K562 (cell line): ENCODE data around the gene VARS1. TPM values are rescaled to one million over a fixed set of nuclear protein-coding genes. Genes with fewer than 3 reads are reported as not detected.

Experiments
- ATAC-seq: fragments of 200-7000 bp; cut with Tn5 transposase; 3 replicates; pipeline ENCODE4 v1.9.1; 2020; ENCODE audit warnings: moderate library complexity
- BruUV-seq: library from RNA; stranded (reverse); fragments of 400-500 nt; replicated peaks from 2 replicates; lab custom pipeline; 2021; lab: Mats Ljungman, UMichigan
- CTCF ChIA-PET: fragments of 300-600 bp; formaldehyde crosslinking; extraction: SDS; loops from one replicate; lab custom pipeline; 2021; ENCODE audit warnings: low intra/inter-chr PET ratio; lab: Yijun Ruan, JAX
- POLR2A ChIA-PET: fragments of 300-600, 350-650 bp; sonication (Branson Sonifier 250); formaldehyde crosslinking; extraction: SDS; loops from one replicate; lab custom pipeline; 2021; ENCODE audit warnings: antibody characterized with exemption, inconsistent platforms; lab: Yijun Ruan, JAX
- DNase-seq, 4 experiments: peaks; one replicate each; pipeline versions ENCODE4 v3.0.0 to v3.0.0-alpha.2; 2011 to 2018; ENCODE audit warnings: low spot score in 3 of 4, mixed read lengths in 3 of 4; ENCODE audit errors: extremely low read depth in 1 of 4
- FAIRE-seq: peaks from 2 replicates; lab custom pipeline; 2011; peaks lifted over from hg19 to GRCh38; lab: Jason Lieb, UNC
- H2AFZ ChIP-seq: 2 replicates; pipeline ENCODE4 v1.6.0; 2011; ENCODE audit warnings: low read depth, low read length, control low read depth, inconsistent platforms
- H3K27ac ChIP-seq: fragments of 200-600 bp; 3 replicates; pipeline ENCODE4 v1.8.0; 2011; ENCODE audit warnings: low read depth, mild to moderate bottlenecking, control low read depth, inconsistent platforms, low read length, moderate library complexity, mixed read lengths; ENCODE audit errors: extremely low read depth
- H3K27me3 ChIP-seq, 2 experiments: fragments of 300-600 bp in 1 of 2; 2 replicates in 1 of 2; 3 replicates in 1 of 2; pipeline versions ENCODE4 v1.6.0 to v1.8.0; 2011; ENCODE audit warnings: inconsistent platforms in 2 of 2, low read length in 2 of 2, mild to moderate bottlenecking in 1 of 2, mixed read lengths in 1 of 2, moderate library complexity in 1 of 2; ENCODE audit not compliant: control insufficient read depth in 2 of 2, insufficient read depth in 2 of 2
- H3K36me3 ChIP-seq: fragments of 300-600 bp; 3 replicates; pipeline ENCODE4 v1.8.0; 2011; ENCODE audit warnings: mild to moderate bottlenecking, low read length, inconsistent platforms; ENCODE audit not compliant: control insufficient read depth, insufficient read depth
- H3K4me1 ChIP-seq, 2 experiments: fragments of 200-600 bp in 1 of 2; replicated peaks in 1 of 2; 2 replicates in 1 of 2; 3 replicates in 1 of 2; pipeline versions ENCODE4 v1.5.1 to v1.8.0; 2011; ENCODE audit warnings: inconsistent platforms in 2 of 2, low read length in 2 of 2, mild to moderate bottlenecking in 1 of 2, mixed read lengths in 1 of 2, moderate library complexity in 1 of 2; ENCODE audit not compliant: control insufficient read depth in 2 of 2, insufficient read depth in 2 of 2
- H3K4me2 ChIP-seq: 2 replicates; pipeline ENCODE4 v1.6.1; 2011; ENCODE audit warnings: low read length, control low read depth, inconsistent platforms, mixed read lengths; ENCODE audit not compliant: insufficient read depth
- H3K4me3 ChIP-seq: fragments of 200-600 bp; sonication (generic), shearing (Covaris generic); 2 replicates; pipeline ENCODE4 v1.5.1; 2016; ENCODE audit warnings: control low read depth, inconsistent platforms
- H3K79me2 ChIP-seq: fragments of 200-600 bp; 3 replicates; pipeline ENCODE4 v1.8.0; 2011; ENCODE audit warnings: low read length, inconsistent platforms; ENCODE audit not compliant: control insufficient read depth, insufficient read depth
- H3K9ac ChIP-seq, 2 experiments: 2 replicates each; pipeline versions ENCODE4 v1.6.0 to v1.6.1; 2011; ENCODE audit warnings: low read depth in 2 of 2, low read length in 2 of 2, control low read depth in 1 of 2, inconsistent platforms in 1 of 2, mild to moderate bottlenecking in 1 of 2, mixed read lengths in 1 of 2; ENCODE audit not compliant: insufficient read depth in 1 of 2
- H3K9me1 ChIP-seq: one replicate; pipeline ENCODE4 v1.6.0; 2011; ENCODE audit warnings: inconsistent platforms, mild to moderate bottlenecking, low read length, moderate library complexity; ENCODE audit not compliant: control insufficient read depth, insufficient read depth
- H3K9me3 ChIP-seq: replicated peaks from 2 replicates; pipeline ENCODE4 v1.5.1; 2011; ENCODE audit warnings: low read depth, low read length, inconsistent platforms; ENCODE audit not compliant: control insufficient read depth, insufficient read depth
- H4K20me1 ChIP-seq: replicated peaks from 2 replicates; pipeline ENCODE4 v1.6.1; 2011; ENCODE audit warnings: low read length, inconsistent platforms, mixed read lengths; ENCODE audit not compliant: control insufficient read depth, insufficient read depth
- ARID4B ChIP-seq: sonication (generic); formaldehyde crosslinking; IDR thresholded peaks from 2 replicates; pipeline ENCODE4 v1.8.0; 2022; ENCODE audit warnings: mild to moderate bottlenecking, missing genetic modification reagents
- HDAC1 ChIP-seq, 2 experiments: fragments of 450-650 bp; IDR thresholded peaks; 2 replicates each; pipeline ENCODE4 v1.6.1; 2016 to 2017; ENCODE audit warnings: inconsistent platforms in 1 of 2, mild to moderate bottlenecking in 1 of 2, moderate library complexity in 1 of 2
- HLTF ChIP-seq: fragments of 450-650 bp; IDR thresholded peaks from 2 replicates; pipeline ENCODE4 v1.6.1; 2016
- KAT7 ChIP-seq: sonication (generic); formaldehyde crosslinking; IDR thresholded peaks from 2 replicates; pipeline ENCODE4 v1.8.0; 2022; ENCODE audit warnings: missing genetic modification reagents, mild to moderate bottlenecking, borderline replicate concordance
- MEF2A ChIP-seq: IDR thresholded peaks from 2 replicates; pipeline ENCODE4 v1.6.1; 2011; ENCODE audit warnings: low read depth, mild to moderate bottlenecking, low read length, moderate library complexity; ENCODE audit not compliant: control insufficient read depth
- NKRF ChIP-seq: fragments of 450-650 bp; IDR thresholded peaks from 2 replicates; pipeline ENCODE4 v1.6.1; 2016; ENCODE audit warnings: borderline replicate concordance
- POLR2H ChIP-seq: IDR thresholded peaks from 2 replicates; pipeline ENCODE4 v1.6.1; 2016; ENCODE audit warnings: missing genetic modification characterization, low read depth, mild to moderate bottlenecking, control low read depth, missing compliant biosample characterization, moderate library complexity
- POLR3G ChIP-seq: IDR thresholded peaks from 2 replicates; pipeline ENCODE4 v1.6.1; 2011; ENCODE audit not compliant: insufficient read length, insufficient replicate concordance; ENCODE audit errors: extremely low read depth
- RBM17 ChIP-seq: fragments of 200-400 bp; formaldehyde crosslinking; IDR thresholded peaks from 2 replicates; pipeline ENCODE4 v1.6.1; 2017; ENCODE audit warnings: low read depth, mild to moderate bottlenecking, low read length, borderline replicate concordance
- STAT5A ChIP-seq: IDR thresholded peaks from 2 replicates; pipeline ENCODE4 v1.6.1; 2012; ENCODE audit warnings: low read length, inconsistent platforms, borderline replicate concordance
- ZNF354B ChIP-seq: fragments of 250-450 bp; sonication (Bioruptor Pico); IDR thresholded peaks from 2 replicates; pipeline ENCODE4 v1.4.0; 2020
- ZNF436 ChIP-seq: fragments of 250-450, 450-650 bp; sonication (Bioruptor Pico); formaldehyde crosslinking; IDR thresholded peaks from 2 replicates; pipeline ENCODE4 v1.7.0; 2020; ENCODE audit warnings: mild to moderate bottlenecking
- WGBS: fragments of 100-300 bp; shearing (Covaris generic); methylation state at CpG from one replicate; pipeline ENCODE4 v1.1.6; 2016; ENCODE audit warnings: low coverage, mixed read lengths; ENCODE audit not compliant: insufficient coverage; ENCODE audit errors: missing lambda C conversion rate; 5-methylcytosine and 5-hydroxymethylcytosine counted together
- in situ Hi-C: fragments of 300-500 bp; cut with MboI; formaldehyde crosslinking; loops from 4 replicates; pipeline ENCODE4 v1.15.0; 2018; ENCODE audit warnings: inconsistent platforms, mixed read lengths
- intact Hi-C: fragments of 100-400 bp; cut with micrococcal nuclease; formaldehyde crosslinking; loops from 2 replicates; pipeline ENCODE4 v1.14.2; 2022
- polyA plus RNA-seq, 8 experiments: library from polyadenylated mRNA; depleted of rRNA in 4 of 8; stranded (reverse) in 5 of 8; unstranded in 3 of 8; fragments of >200 nt; fragmentation: Nextera tagmentation in 2 of 8; fragmentation: Illumina TruSeq in 1 of 8; extraction: Ambion mirVana in 2 of 8; extraction: Trizol in 1 of 8; gene quantifications; 2 replicates each; pipeline versions ENCODE4 v1.2.1 to v1.2.3, GENCODE V29; 2011 to 2014; ENCODE audit warnings: inconsistent platforms in 1 of 8, missing spikeins in 1 of 8
- total RNA-seq, 7 experiments: library from RNA; depleted of rRNA in 6 of 7; stranded (reverse); fragments of >200 nt in 6 of 7; fragmentation: Illumina TruSeq in 2 of 7; extraction: Trizol in 2 of 7; gene quantifications; 2 replicates each; pipeline versions ENCODE4 v1.2.1 to v1.2.3, GENCODE V29; 2011 to 2021; ENCODE audit warnings: low replicate concordance in 1 of 7

The VARS1 gene
- total and polyA plus RNA-seq, 9 of the 15 experiments (the other 6 are each of a cell fraction or from before 2014, with no cell fraction given) = 2.9 to 488 (median 130) TPM

- in situ Hi-C loops (no loop called here), intact Hi-C loops (loop anchor here (1.0 to 2.0 kb wide), 5 partner anchors 18 to 66 kb away; partner anchors contain the start of genes DDAH2, HSPA1A, HSPA1B and HSPA1L)
- CTCF ChIA-PET = interaction anchor here (0.6 to 2.9 kb wide), 4 partner anchors 36 to 249 kb away, joined by 3 to 24 read pairs (median 3); no protein-coding TSS in a partner anchor
- H3K36me3 ChIP-seq = peaks cover 71% of the 10 kb centered on the region
- no peaks in the 10 kb centered on the region for H3K9me1 ChIP-seq
- WGBS = 1% methylated on average over 44 of the region's 44 CpGs
- no peak for FAIRE-seq
- H3K27me3 ChIP-seq = no peaks in the 10 kb centered on the region
- peak overlapping the region; percentile 93 for H2AFZ ChIP-seq
- peak in 3 of 4 experiments; percentile 67 to 86 (median 84) for DNase-seq
- peaks cover 17 to 44% of the 10 kb centered on the region in 2 experiments for H3K4me1 ChIP-seq
- BruUV-seq = TSS peak; percentile 57
- peak overlapping the region; percentile 93 to 99 for H3K9ac ChIP-seq
- peaks cover 53% of the 10 kb centered on the region for H3K79me2 ChIP-seq
- POLR2A ChIA-PET = interaction anchor here (0.6 to 4.3 kb wide), 21 partner anchors 9 to 430 kb away, joined by 3 to 58 read pairs (median 7); partner anchors contain the start of genes BAG6, GPANK1, HSPA1A and HSPA1B
- no peaks in the 10 kb centered on the region for H3K9me3 ChIP-seq
- H3K27ac ChIP-seq = peak overlapping the region; percentile 97
- ATAC-seq = peak; percentile 48
- H3K4me3 ChIP-seq = peak overlapping the region; percentile 61
- H3K4me2 ChIP-seq = peak overlapping the region; percentile 98
- H4K20me1 ChIP-seq = 0 out of 2 replicates have a peak, but pooled peaks cover 3% of the 10 kb centered on the region
- no peak for TF ChIP-seq HDAC1 (IDR thresholded peaks at IDR 0.05)
- no peak for TF ChIP-seq ARID4B (CRISPR knock-in tag)
- no peak for TF ChIP-seq ZNF354B (CRISPR knock-in tag)
- no peak; the same call in 1 of the 2 replicates for TF ChIP-seq NKRF
- no peak for TF ChIP-seq POLR2H (tag)
- TF ChIP-seq STAT5A = no peak
- no peak for TF ChIP-seq POLR3G
- TF ChIP-seq HLTF = peak; percentile 45; the same call in 1 of the 2 replicates
- TF ChIP-seq RBM17 = no peak
- peak; percentile 46; the same call in 1 of the 2 replicates for TF ChIP-seq KAT7 (CRISPR knock-in tag)
- TF ChIP-seq MEF2A = no peak
- no peak for TF ChIP-seq ZNF436 (CRISPR knock-in tag)
Observed at GRCh38 chr6:31794866-31795615, 511 bp downstream of the VARS1 start.
